Spleen (tissue), 11 donors: ENCODE results near the gene TMEM178B. TPM values are rescaled to one million over a fixed set of nuclear protein-coding genes. Genes with fewer than 3 reads are reported as not detected.

Experiments
- DNase-seq: peaks from one replicate; pipeline ENCODE4 v3.0.0-alpha.2; 2020
- H3K27ac ChIP-seq, 8 donors: fragments of 200-600 bp; sonication (generic) in 7 of 8; 1 replicate in 4 of 8; 2 replicates in 4 of 8; pipeline versions ENCODE4 v1.5.0 to v1.8.0; 2016 to 2021; ENCODE audit warnings: inconsistent platforms in 4 of 8, mild to moderate bottlenecking in 4 of 8, moderate library complexity in 1 of 8
- H3K27me3 ChIP-seq, 7 donors: fragments of 200-600 bp; sonication (generic) in 6 of 7; replicated peaks in 1 of 7; 1 replicate in 4 of 7; 2 replicates in 3 of 7; pipeline versions ENCODE4 v1.5.0 to v1.8.0; 2016 to 2021; ENCODE audit warnings: inconsistent platforms in 3 of 7, mild to moderate bottlenecking in 1 of 7
- H3K36me3 ChIP-seq, 6 donors: fragments of 200-600 bp; sonication (generic) in 5 of 6; 1 replicate in 4 of 6; 2 replicates in 2 of 6; pipeline versions ENCODE4 v1.5.0 to v1.8.0; 2016 to 2021; ENCODE audit warnings: inconsistent platforms in 2 of 6
- H3K4me1 ChIP-seq, 6 donors: fragments of 200-600 bp; sonication (generic) in 5 of 6; 1 replicate in 3 of 6; 2 replicates in 3 of 6; pipeline versions ENCODE4 v1.5.0 to v1.8.0; 2016 to 2021; ENCODE audit warnings: inconsistent platforms in 3 of 6
- H3K4me3 ChIP-seq, 8 donors: fragments of 200-600 bp; sonication (generic) in 7 of 8; 1 replicate in 4 of 8; 2 replicates in 4 of 8; pipeline versions ENCODE4 v1.5.0 to v1.8.0; 2016 to 2021; ENCODE audit warnings: inconsistent platforms in 4 of 8, mild to moderate bottlenecking in 4 of 8, moderate library complexity in 2 of 8
- H3K9me3 ChIP-seq, 8 donors: fragments of 200-600 bp; sonication (generic) in 7 of 8; 1 replicate in 4 of 8; 2 replicates in 4 of 8; pipeline versions ENCODE4 v1.5.0 to v1.8.0; 2016 to 2021; ENCODE audit warnings: inconsistent platforms in 4 of 8
- CTCF ChIP-seq, 11 experiments: fragments of 200-600 bp in 7 of 11; fragments of 450-650 bp in 4 of 11; sonication (generic) in 4 of 11; IDR thresholded peaks in 8 of 11; conservative IDR thresholded peaks in 3 of 11; 1 replicate in 7 of 11; 2 replicates in 4 of 11; pipeline versions ENCODE4 v1.4.0 to v1.8.0; 2016 to 2021; ENCODE audit warnings: antibody characterized with exemption in 11 of 11, inconsistent platforms in 4 of 11, mild to moderate bottlenecking in 1 of 11
- POLR2A ChIP-seq, 3 donors: fragments of 450-650 bp; IDR thresholded peaks; one replicate each; pipeline ENCODE4 v1.5.1; 2017; ENCODE audit warnings: antibody characterized with exemption in 3 of 3, mild to moderate bottlenecking in 1 of 3
- POLR2AphosphoS5 ChIP-seq, 3 donors: sonication (generic); formaldehyde crosslinking; IDR thresholded peaks; one replicate each; pipeline ENCODE4 v1.5.1; 2017; ENCODE audit warnings: antibody characterized with exemption in 3 of 3
- WGBS, 5 donors: extraction: QIAGEN DNeasy Blood & Tissue Kit in 3 of 5; methylation state at CpG; one replicate each; pipeline versions ENCODE4 v1.1.5 to v1.1.7; 2013 to 2018; 5-methylcytosine and 5-hydroxymethylcytosine counted together
- intact Hi-C: fragments of 100-400 bp; cut with DNase I; formaldehyde crosslinking; loops from one replicate; pipeline ENCODE4 v1.15.0; 2023; ENCODE audit warnings: low total_unique reads
- polyA plus RNA-seq, 3 donors: library from polyadenylated mRNA; stranded (reverse); fragments of 200-250 nt; gene quantifications; one replicate each; pipeline ENCODE4 v1.2.1, GENCODE V29; 2013
- total RNA-seq, 7 donors: library from RNA; depleted of rRNA in 3 of 7; stranded (reverse); fragments of >200 nt in 3 of 7; fragmentation: NEBNext Ultra II Directional in 4 of 7; extraction: Animal tissue kit (Norgen Biotek cat#: 25700) in 4 of 7; gene quantifications; one replicate each; pipeline versions ENCODE4 v1.1.0 to v1.2.1, GENCODE V29; 2016 to 2021
- donor health status: healthy with polysubstance abuse.
- donor health status: DM: no; HTN: no; CAD: no; lungs with moderate emphysema.
- donor health status: DM: no; HTN: no; CAD: no.
- donor health status: Bipolar disorder and iron deficiency.
- donor health status: healthy.
- donor health status: DM: no; HTN: no; CAD: no.
- donor health status: DM: yes; HTN: yes; CAD: no.

Gene TMEM178B
- total and polyA plus RNA-seq, 10 donors, result 0.35 to 5.5 (median 1.3) TPM

GRCh38 chr7:141264511-141264910 lies 190.6 kb downstream of the TMEM178B start:
- Histone ChIP-seq H3K4me3 (no peak overlapping the region), H3K27ac (no peak overlapping the region), H3K9me3 (peaks cover 0 to 9% (median 4%) of the 10 kb centered on the region in 8 donors), H3K36me3 (no peaks in the 10 kb centered on the region), H3K27me3 (peaks cover 0 to 14% (median 0%) of the 10 kb centered on the region in 7 donors), H3K4me1 (no peaks in the 10 kb centered on the region)
- no peak for TF ChIP-seq CTCF (IDR thresholded peaks at IDR 0.05 in 8 of 11, conservative IDR thresholded peaks at IDR 0.05 in 3 of 11)
- no peak for TF ChIP-seq POLR2A (IDR thresholded peaks at IDR 0.05)
- no peak for TF ChIP-seq POLR2AphosphoS5 (IDR thresholded peaks at IDR 0.05)
- intact Hi-C loops, result no loop called here
- DNase-seq, result no peak
- 69 to 90% (median 87%) methylated on average over 2 of the region's 2 CpGs for WGBS, 5 donors

- no peak for DNase-seq
- Histone ChIP-seq H3K36me3 (no peaks in the 10 kb centered on the region), H3K27ac (no peak overlapping the region), H3K4me3 (no peak overlapping the region), H3K4me1 (no peaks in the 10 kb centered on the region), H3K9me3 (no peaks in the 10 kb centered on the region), H3K27me3 (peaks cover 0 to 14% (median 0%) of the 10 kb centered on the region in 7 donors)
- WGBS, 5 donors, result 76 to 90% (median 89%) methylated on average over 2 of the region's 2 CpGs
- TF ChIP-seq CTCF (IDR thresholded peaks at IDR 0.05 in 8 of 11, conservative IDR thresholded peaks at IDR 0.05 in 3 of 11), result no peak
- no peak for TF ChIP-seq POLR2AphosphoS5 (IDR thresholded peaks at IDR 0.05)
- TF ChIP-seq POLR2A (IDR thresholded peaks at IDR 0.05), result no peak
- intact Hi-C loops, result no loop called here
These were observed 191.8 kb downstream of the TMEM178B start for GRCh38 chr7:141265668-141266067.

- Histone ChIP-seq H3K9me3 (no peaks in the 10 kb centered on the region), H3K27me3 (peaks cover 0 to 12% (median 0%) of the 10 kb centered on the region in 7 donors), H3K4me1 (no peaks in the 10 kb centered on the region), H3K4me3 (no peak overlapping the region), H3K36me3 (no peaks in the 10 kb centered on the region), H3K27ac (no peak overlapping the region)
- TF ChIP-seq POLR2A (IDR thresholded peaks at IDR 0.05), result no peak
- WGBS, 5 donors, result 78 to 87% (median 82%) methylated on average over 3 of the region's 3 CpGs
- DNase-seq, result no peak
- intact Hi-C loops, result no loop called here
These were observed 194.8 kb downstream of the TMEM178B start for GRCh38 chr7:141268614-141269013.

- no peaks in the 10 kb centered on the region for H3K4me1 ChIP-seq
- H3K27ac ChIP-seq, result no peak overlapping the region
- no peaks in the 10 kb centered on the region for H3K9me3 ChIP-seq
- H3K36me3 ChIP-seq, result no peaks in the 10 kb centered on the region
- DNase-seq, result no peak
- 68 to 91% (median 85%) methylated on average over 4 of the region's 4 CpGs for WGBS, 5 donors
- H3K4me3 ChIP-seq, result no peak overlapping the region
- TF ChIP-seq POLR2AphosphoS5 (IDR thresholded peaks at IDR 0.05) (no peak), POLR2A (IDR thresholded peaks at IDR 0.05) (no peak), CTCF (IDR thresholded peaks at IDR 0.05 in 8 of 11, conservative IDR thresholded peaks at IDR 0.05 in 3 of 11) (no peak)
- peaks cover 0 to 5% (median 0%) of the 10 kb centered on the region in 7 donors for H3K27me3 ChIP-seq
- intact Hi-C loops, result no loop called here
These were observed 197.6 kb downstream of the TMEM178B start for GRCh38 chr7:141271451-141271850.

- Histone ChIP-seq H3K27ac (no peak overlapping the region), H3K27me3 (no peaks in the 10 kb centered on the region), H3K9me3 (no peaks in the 10 kb centered on the region), H3K4me1 (no peaks in the 10 kb centered on the region), H3K4me3 (no peak overlapping the region), H3K36me3 (no peaks in the 10 kb centered on the region)
- intact Hi-C loops, result no loop called here
- DNase-seq, result no peak
- TF ChIP-seq CTCF (IDR thresholded peaks at IDR 0.05 in 8 of 11, conservative IDR thresholded peaks at IDR 0.05 in 3 of 11) (no peak), POLR2A (IDR thresholded peaks at IDR 0.05) (no peak), POLR2AphosphoS5 (IDR thresholded peaks at IDR 0.05) (no peak)
- 64 to 72% (median 69%) methylated on average over 2 of the region's 2 CpGs for WGBS, 5 donors
These were observed 198.6 kb downstream of the TMEM178B start for GRCh38 chr7:141272417-141272816.
